H9 (cell line): ENCODE data around the gene KLRC4. TPM values are rescaled to one million over a fixed set of nuclear protein-coding genes. Genes with fewer than 3 reads are reported as not detected.
"Not testable (repeated sequence)": the region's sequence is repeated elsewhere in the genome, so short reads cannot be mapped to it uniquely, and the experiment has no call there.

Experiments
- DNase-seq: peaks from one replicate; pipeline ENCODE4 v3.0.0-alpha.2; 2017
- H2AFZ ChIP-seq: one replicate; pipeline ENCODE4 v1.6.1; 2013; ENCODE audit warnings: mild to moderate bottlenecking, low read length, control low read depth, moderate library complexity
- H2AK5ac ChIP-seq: 2 replicates; pipeline ENCODE4 v1.6.1; 2013; ENCODE audit warnings: low read length, control low read depth, mixed read lengths; ENCODE audit not compliant: insufficient read length
- H2BK120ac ChIP-seq: one replicate; pipeline ENCODE4 v1.6.1; 2013; ENCODE audit warnings: low read depth, mild to moderate bottlenecking, low read length, control low read depth, inconsistent platforms; ENCODE audit not compliant: poor library complexity, severe bottlenecking
- H2BK12ac ChIP-seq: 2 replicates; pipeline ENCODE4 v1.6.1; 2013; ENCODE audit warnings: low read length, control low read depth, mixed read lengths, low read depth; ENCODE audit not compliant: insufficient read length
- H2BK15ac ChIP-seq: 2 replicates; pipeline ENCODE4 v1.6.1; 2013; ENCODE audit warnings: low read depth, low read length, control low read depth
- H2BK20ac ChIP-seq: one replicate; pipeline ENCODE4 v1.6.1; 2013; ENCODE audit warnings: low read depth, mild to moderate bottlenecking, low read length, control low read depth, inconsistent platforms; ENCODE audit not compliant: poor library complexity, severe bottlenecking
- H2BK5ac ChIP-seq: 2 replicates; pipeline ENCODE4 v1.6.1; 2013; ENCODE audit warnings: low read length, control low read depth, mixed read lengths; ENCODE audit not compliant: insufficient read length
- H3K14ac ChIP-seq: 2 replicates; pipeline ENCODE4 v1.6.1; 2013; ENCODE audit warnings: low read length, control low read depth; ENCODE audit not compliant: insufficient read depth
- H3K18ac ChIP-seq: 2 replicates; pipeline ENCODE4 v1.6.1; 2013; ENCODE audit warnings: low read depth, mild to moderate bottlenecking, mixed read lengths, low read length, control low read depth; ENCODE audit not compliant: insufficient read length
- H3K23ac ChIP-seq: 2 replicates; pipeline ENCODE4 v1.6.1; 2013; ENCODE audit warnings: low read length, control low read depth, mixed read lengths, low read depth; ENCODE audit not compliant: insufficient read length
- H3K23me2 ChIP-seq: 2 replicates; pipeline ENCODE4 v1.6.1; 2013; ENCODE audit warnings: low read depth, mild to moderate bottlenecking, mixed read lengths, low read length, control low read depth; ENCODE audit not compliant: insufficient read length, poor library complexity, severe bottlenecking
- H3K27ac ChIP-seq: 2 replicates; pipeline ENCODE4 v1.5.1; 2013; ENCODE audit warnings: low read length, control low read depth, mixed read lengths, low read depth; ENCODE audit not compliant: insufficient read length
- H3K27me3 ChIP-seq: 2 replicates; pipeline ENCODE4 v1.6.1; 2013; ENCODE audit warnings: low read length, control low read depth, inconsistent platforms; ENCODE audit not compliant: insufficient read depth
- H3K4ac ChIP-seq: 2 replicates; pipeline ENCODE4 v1.6.1; 2013; ENCODE audit warnings: low read depth, mild to moderate bottlenecking, control low read depth, inconsistent platforms, low read length, moderate library complexity
- H3K4me1 ChIP-seq: 2 replicates; pipeline ENCODE4 v1.6.1; 2013; ENCODE audit warnings: low read length, control low read depth, inconsistent platforms; ENCODE audit not compliant: insufficient read depth
- H3K4me2 ChIP-seq: 2 replicates; pipeline ENCODE4 v1.6.1; 2013; ENCODE audit warnings: low read length, control low read depth, mixed read lengths; ENCODE audit not compliant: insufficient read length, insufficient read depth
- H3K56ac ChIP-seq: 2 replicates; pipeline ENCODE4 v1.6.1; 2013; ENCODE audit warnings: low read depth, mild to moderate bottlenecking, mixed read lengths, low read length, control low read depth; ENCODE audit not compliant: insufficient read length
- H3K79me1 ChIP-seq: 2 replicates; pipeline ENCODE4 v1.6.1; 2013; ENCODE audit warnings: low read depth, mild to moderate bottlenecking, moderate library complexity, low read length, control low read depth, inconsistent platforms; ENCODE audit not compliant: insufficient read depth, poor library complexity, severe bottlenecking
- H3K79me2 ChIP-seq: 2 replicates; pipeline ENCODE4 v1.6.1; 2013; ENCODE audit warnings: low read length, control low read depth, inconsistent platforms; ENCODE audit not compliant: insufficient read depth
- H3K9ac ChIP-seq: 2 replicates; pipeline ENCODE4 v1.6.1; 2013; ENCODE audit warnings: low read length, control low read depth, mixed read lengths; ENCODE audit not compliant: insufficient read length; ENCODE audit errors: extremely low read depth
- H3K9me3 ChIP-seq: one replicate; pipeline ENCODE4 v1.6.1; 2013; ENCODE audit warnings: low read depth, low read length, inconsistent platforms; ENCODE audit not compliant: control insufficient read depth
- H3T11ph ChIP-seq: one replicate; pipeline ENCODE4 v1.6.1; 2013; ENCODE audit warnings: mild to moderate bottlenecking, low read length, control low read depth, inconsistent platforms
- H4K20me1 ChIP-seq: one replicate; pipeline ENCODE4 v1.6.1; 2013; ENCODE audit not compliant: control insufficient read depth, insufficient read length, insufficient read depth
- H4K5ac ChIP-seq: 2 replicates; pipeline ENCODE4 v1.6.1; 2013; ENCODE audit warnings: low read depth, mild to moderate bottlenecking, mixed read lengths, low read length, control low read depth; ENCODE audit not compliant: insufficient read length
- H4K8ac ChIP-seq: replicated peaks from 2 replicates; pipeline ENCODE4 v1.6.1; 2013; ENCODE audit warnings: low read length, control low read depth, mixed read lengths, low read depth; ENCODE audit not compliant: insufficient read length
- H4K91ac ChIP-seq: 2 replicates; pipeline ENCODE4 v1.6.1; 2013; ENCODE audit warnings: low read depth, mild to moderate bottlenecking, moderate library complexity, mixed read lengths, low read length, control low read depth; ENCODE audit not compliant: insufficient read length
- H3K27ac Mint-ChIP-seq, 3 experiments: 2 replicates in 2 of 3; 3 replicates in 1 of 3; pipeline ENCODE4 v1.8.0; 2020 to 2021; ENCODE audit warnings: mixed read lengths in 3 of 3, mild to moderate bottlenecking in 1 of 3, moderate library complexity in 1 of 3
- H3K27me3 Mint-ChIP-seq: 2 replicates; pipeline ENCODE4 v1.8.0; 2021; ENCODE audit warnings: low read depth, mild to moderate bottlenecking, moderate library complexity, mixed read lengths
- H3K36me3 Mint-ChIP-seq, 3 experiments: 2 replicates in 2 of 3; 3 replicates in 1 of 3; pipeline ENCODE4 v1.8.0; 2020 to 2021; ENCODE audit warnings: low read depth in 3 of 3, mixed read lengths in 3 of 3; ENCODE audit not compliant: insufficient read depth in 1 of 3
- H3K4me1 Mint-ChIP-seq, 2 experiments: 2 replicates each; pipeline ENCODE4 v1.8.0; 2020; ENCODE audit warnings: mixed read lengths in 2 of 2
- H3K4me3 Mint-ChIP-seq, 2 experiments: 2 replicates in 1 of 2; 3 replicates in 1 of 2; pipeline ENCODE4 v1.8.0; 2020 to 2021; ENCODE audit warnings: mild to moderate bottlenecking in 2 of 2, mixed read lengths in 2 of 2, moderate library complexity in 1 of 2
- H3K9me3 Mint-ChIP-seq, 2 experiments: 2 replicates in 1 of 2; 3 replicates in 1 of 2; pipeline ENCODE4 v1.8.0; 2020; ENCODE audit warnings: mild to moderate bottlenecking in 2 of 2, mixed read lengths in 2 of 2, moderate library complexity in 1 of 2
- WGBS: extraction: QIAGEN DNeasy Blood & Tissue Kit; methylation state at CpG from one replicate; pipeline ENCODE4 v1.1.7; 2013; ENCODE audit warnings: missing lambda C conversion rate, low lambda C conversion rate, mixed read lengths; ENCODE audit not compliant: insufficient read length; ENCODE audit errors: extremely low coverage; 5-methylcytosine and 5-hydroxymethylcytosine counted together
- total RNA-seq: library from RNA; stranded (reverse); gene quantifications from 2 replicates; pipeline ENCODE4 v1.2.1, GENCODE V29; 2021

Gene KLRC4
- total RNA-seq, 1 experiment from 2014 or later = not detected

DNA sequence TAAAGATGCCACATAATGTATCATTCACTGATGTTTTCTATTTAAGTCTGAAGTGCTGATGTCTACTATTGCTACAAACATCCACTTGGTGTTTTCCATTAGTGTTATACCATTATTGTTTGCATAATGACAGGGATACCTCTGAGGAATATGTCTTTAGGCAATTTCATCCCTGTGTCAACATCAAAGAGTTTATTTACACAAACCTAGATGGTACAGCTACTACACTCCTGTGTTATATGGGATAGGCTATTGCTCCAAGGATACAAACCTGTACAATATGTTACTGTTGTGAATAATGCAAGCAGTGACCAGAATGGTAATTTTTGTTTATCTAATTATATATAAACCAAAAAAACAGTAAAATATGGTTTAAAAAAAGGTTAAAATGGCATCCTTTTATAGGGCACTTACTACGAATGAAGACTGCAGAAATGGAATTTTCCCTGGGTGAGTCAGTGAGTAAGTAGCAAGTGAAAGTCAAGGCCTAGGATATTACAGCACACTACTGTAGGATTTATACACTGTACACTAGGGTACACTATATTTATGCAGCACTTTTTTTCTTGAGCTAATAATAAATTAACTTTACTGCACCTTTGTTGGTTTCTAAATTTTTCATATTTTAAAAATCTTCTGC, 14.8 kb upstream of the KLRC4 start:
- not testable (repeated sequence) for H3K4me2 ChIP-seq, H3K27ac Mint-ChIP-seq, H3K9me3 ChIP-seq, H3K27ac ChIP-seq, H2BK12ac ChIP-seq, H3K27me3 ChIP-seq, H3K79me2 ChIP-seq, H3K9ac ChIP-seq, H3K18ac ChIP-seq, H4K91ac ChIP-seq, H4K5ac ChIP-seq, H3K27me3 Mint-ChIP-seq, H2BK120ac ChIP-seq, H3K4me1 ChIP-seq, H2BK15ac ChIP-seq, H3K4me3 Mint-ChIP-seq, H3K4me1 Mint-ChIP-seq, H2BK20ac ChIP-seq, H3T11ph ChIP-seq, H3K79me1 ChIP-seq, H4K20me1 ChIP-seq, DNase-seq, H3K14ac ChIP-seq, H4K8ac ChIP-seq, H3K36me3 Mint-ChIP-seq, H3K4ac ChIP-seq, H3K9me3 Mint-ChIP-seq, H3K23me2 ChIP-seq, H2AK5ac ChIP-seq, H3K56ac ChIP-seq, H3K23ac ChIP-seq, H2AFZ ChIP-seq, H2BK5ac ChIP-seq
- WGBS = no CpG with 5 or more reads among the region's 1 CpG

DNA sequence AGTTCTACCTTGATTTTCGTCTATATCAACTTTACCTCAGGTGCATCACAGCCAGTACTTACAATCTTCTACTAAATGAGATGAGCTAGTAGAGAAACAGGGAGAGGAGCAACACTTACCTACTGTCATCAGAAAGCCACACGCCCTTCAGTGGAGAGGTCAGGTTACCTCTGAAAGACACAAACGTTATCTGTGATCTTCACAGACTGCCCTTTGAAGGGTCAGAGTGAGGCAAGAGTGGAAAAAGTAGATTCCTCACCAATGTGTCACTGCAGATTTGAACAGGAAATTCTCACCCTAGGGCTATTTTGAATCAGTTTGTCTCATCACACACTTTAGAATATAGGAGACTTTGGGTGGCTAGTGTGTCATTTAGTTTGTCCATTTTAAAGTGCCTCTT, 12.6 kb upstream of the KLRC4 start:
- H3K36me3 Mint-ChIP-seq, H3K79me2 ChIP-seq, H3K56ac ChIP-seq, H2BK5ac ChIP-seq, DNase-seq, H3K9ac ChIP-seq, H4K91ac ChIP-seq, H3T11ph ChIP-seq, H2BK12ac ChIP-seq, H3K4me1 ChIP-seq, H2BK20ac ChIP-seq, H3K27ac ChIP-seq, H3K14ac ChIP-seq, H3K23ac ChIP-seq, H3K9me3 ChIP-seq, H3K4ac ChIP-seq, H3K27ac Mint-ChIP-seq, H2BK15ac ChIP-seq, H3K4me1 Mint-ChIP-seq, H3K18ac ChIP-seq, H2AFZ ChIP-seq, H3K79me1 ChIP-seq, H3K27me3 Mint-ChIP-seq, H3K9me3 Mint-ChIP-seq, H2AK5ac ChIP-seq, H4K8ac ChIP-seq, H4K5ac ChIP-seq, H3K23me2 ChIP-seq, H3K4me2 ChIP-seq, H3K27me3 ChIP-seq, H2BK120ac ChIP-seq, H4K20me1 ChIP-seq, H3K4me3 Mint-ChIP-seq: not testable (repeated sequence)
- WGBS = no CpG with 5 or more reads among the region's 3 CpGs
